NCI-H187 treated with DMSO at 0.1 percent for 48 hours (cell line): ENCODE results near the gene TNFRSF1B.
A peak's percentile ranks its signal among the peaks of the same experiment; 100 is the strongest.
"Not testable (repeated sequence)": the region's sequence is repeated elsewhere in the genome, so short reads cannot be mapped to it uniquely, and the experiment has no call there.

Experiments
- DNase-seq: peaks from one replicate; lab custom pipeline; 2025; lab: John Stamatoyannopoulos, UW

Gene TNFRSF1B

DNA sequence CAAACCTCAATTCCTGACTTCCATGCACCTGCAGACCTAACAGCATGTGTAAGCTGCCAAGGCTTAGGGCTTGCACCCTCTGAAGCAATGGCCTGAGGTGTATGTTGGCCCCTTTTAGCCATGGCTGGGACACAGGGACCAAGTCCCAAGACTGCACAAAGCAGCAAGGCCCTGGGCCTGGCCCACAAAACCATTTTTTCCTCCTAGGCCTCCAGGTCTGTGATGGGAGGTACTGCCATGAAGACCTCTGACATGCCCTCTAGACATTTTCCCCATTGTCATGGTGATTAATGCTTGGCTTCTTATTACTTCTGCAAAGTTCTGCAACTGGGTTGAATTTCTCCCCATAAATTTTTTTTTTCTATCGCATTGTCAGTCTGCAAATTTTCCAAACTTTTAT is 55.9 kb downstream of the TNFRSF1B start:
- not testable (repeated sequence) for DNase-seq

DNA sequence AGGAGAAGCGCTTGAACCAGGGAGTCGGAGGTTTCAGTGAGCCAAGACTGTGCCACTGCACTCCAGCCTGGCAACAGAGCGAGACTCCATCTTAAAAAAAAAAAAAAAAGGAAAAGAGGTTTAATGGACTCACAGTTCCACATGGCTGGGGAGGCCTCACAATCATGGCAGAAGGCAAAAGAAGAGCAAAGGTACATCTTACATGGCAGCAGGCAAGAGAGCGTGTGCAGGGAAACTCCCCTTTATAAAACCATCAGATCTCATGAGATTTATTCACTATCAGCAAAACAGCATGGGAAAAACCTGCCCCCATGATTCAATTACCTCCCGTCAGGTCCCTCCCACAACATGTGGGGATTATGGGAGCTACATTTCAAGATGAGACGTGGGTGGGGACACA is 57.3 kb downstream of the TNFRSF1B start:
- not testable (repeated sequence) for DNase-seq

DNA sequence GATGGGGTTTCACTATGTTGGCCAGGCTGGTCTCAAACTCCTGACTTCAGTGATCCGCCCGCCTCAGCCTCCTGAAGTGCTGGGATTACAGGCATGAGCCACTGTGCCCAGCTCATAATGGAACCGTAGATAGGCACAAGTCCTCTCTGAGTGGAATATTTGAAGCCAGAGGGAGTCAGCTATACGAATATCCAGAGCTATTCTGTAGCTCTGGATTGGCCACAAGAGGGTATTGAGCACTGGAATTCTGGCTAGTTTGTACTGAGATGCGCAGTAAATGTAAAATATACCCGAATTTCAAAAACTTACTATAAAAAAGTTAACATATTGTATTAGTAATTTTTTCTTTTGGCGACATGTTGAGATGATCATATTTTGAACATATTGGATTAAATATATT is 62.2 kb downstream of the TNFRSF1B start:
- no peak for DNase-seq

DNA sequence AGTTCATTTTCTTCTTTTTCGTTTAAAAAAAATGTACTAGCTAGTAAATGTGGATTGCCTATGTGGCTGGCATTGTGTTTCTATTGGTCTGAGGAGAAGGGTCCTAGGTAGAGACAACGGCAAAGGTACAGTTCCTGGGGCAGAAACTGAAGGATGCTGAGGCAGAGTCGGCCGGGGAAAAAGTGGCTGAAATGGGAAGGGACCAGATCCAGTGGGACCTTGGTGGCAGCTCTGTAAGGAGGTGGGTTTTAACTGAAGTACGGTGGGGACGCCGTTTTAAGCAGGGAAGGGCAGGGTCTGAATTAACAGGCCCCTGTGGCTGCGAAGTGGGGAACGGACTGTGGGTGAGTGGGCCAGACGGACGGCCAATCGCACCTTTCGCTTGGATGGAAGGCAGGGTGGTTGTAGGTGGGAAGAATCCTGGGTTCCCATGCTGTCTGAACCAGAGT is 62.6 kb downstream of the TNFRSF1B start:
- DNase-seq: no peak

DNA sequence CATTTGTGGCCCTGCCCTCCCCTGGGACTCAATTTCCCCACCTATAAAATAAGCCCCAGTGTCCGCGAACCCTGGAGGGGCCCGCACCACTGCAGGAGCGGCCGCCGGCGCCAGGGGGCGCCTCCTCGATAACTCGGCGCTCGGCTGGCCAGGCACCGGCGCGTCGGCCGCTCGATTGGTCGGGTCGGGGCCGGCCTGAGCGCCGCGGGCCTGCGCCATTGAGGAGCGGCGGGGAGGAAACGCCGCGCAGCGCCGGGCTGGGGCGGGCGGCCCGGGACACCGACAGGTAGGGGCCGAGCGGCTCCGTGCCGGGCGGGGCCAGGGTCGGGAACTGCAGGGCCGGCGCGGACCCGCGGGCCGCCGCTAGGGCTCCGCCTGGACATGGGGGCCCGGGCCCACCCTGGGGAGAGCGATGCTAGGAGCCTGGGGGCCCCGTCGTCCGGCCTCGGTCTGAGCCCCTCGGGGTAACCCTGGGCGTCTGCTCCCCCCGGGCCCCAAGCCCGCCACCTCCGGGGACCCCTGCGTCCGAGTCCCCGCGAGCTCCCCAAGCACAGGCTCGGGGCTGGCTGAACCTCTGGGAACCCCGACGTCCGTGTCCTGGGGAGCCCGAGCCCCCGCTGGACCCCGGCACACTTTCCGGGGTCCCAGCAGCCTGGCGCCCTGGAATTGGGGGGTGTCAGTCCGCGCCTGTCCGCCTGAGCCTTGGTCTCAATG is 63.2 kb downstream of the TNFRSF1B start, which contains the start of gene VPS13D:
Gene VPS13D, plus strand, starts transcription at position 196 of the 714 bp plus-strand sequence. CDS start 4,237 bp downstream, outside the sequence.
- peak; percentile 11 for DNase-seq

DNA sequence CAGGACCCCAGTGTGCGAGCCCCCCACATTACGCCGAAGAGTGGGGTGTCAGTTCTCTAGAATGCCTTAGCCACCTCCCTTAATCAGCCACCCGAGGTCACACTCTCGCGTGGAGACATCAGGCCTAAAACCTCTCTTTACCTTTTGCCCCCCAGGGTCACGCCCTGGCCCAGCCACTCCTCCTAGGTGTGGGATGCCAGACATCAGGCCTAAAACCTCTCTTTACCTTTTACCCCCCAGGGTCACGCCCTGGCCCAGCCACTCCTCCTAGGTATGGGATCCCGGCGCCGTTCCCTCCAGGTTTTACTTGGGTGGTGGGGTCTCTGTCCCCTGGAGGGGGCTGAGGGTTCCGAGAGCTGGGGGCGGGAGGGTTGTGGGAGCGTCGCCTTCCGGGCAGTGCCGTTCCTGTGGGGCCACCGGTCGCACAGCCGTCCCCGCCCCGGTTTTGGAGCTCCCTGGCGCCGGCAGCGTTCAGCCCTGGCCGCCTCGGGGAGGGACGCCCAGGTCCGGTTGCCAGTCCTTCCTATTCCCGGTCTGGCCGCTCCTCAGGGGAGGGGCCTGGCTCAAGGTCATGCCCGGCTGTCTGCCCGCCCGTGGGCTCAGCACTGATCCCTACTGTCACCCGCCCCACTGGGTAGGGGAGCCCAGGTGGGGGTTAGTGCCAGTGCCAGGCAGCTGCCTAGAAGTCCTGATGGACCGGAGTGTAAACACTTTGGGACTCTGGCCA is 63.9 kb downstream of the TNFRSF1B start:
- no peak for DNase-seq

DNA sequence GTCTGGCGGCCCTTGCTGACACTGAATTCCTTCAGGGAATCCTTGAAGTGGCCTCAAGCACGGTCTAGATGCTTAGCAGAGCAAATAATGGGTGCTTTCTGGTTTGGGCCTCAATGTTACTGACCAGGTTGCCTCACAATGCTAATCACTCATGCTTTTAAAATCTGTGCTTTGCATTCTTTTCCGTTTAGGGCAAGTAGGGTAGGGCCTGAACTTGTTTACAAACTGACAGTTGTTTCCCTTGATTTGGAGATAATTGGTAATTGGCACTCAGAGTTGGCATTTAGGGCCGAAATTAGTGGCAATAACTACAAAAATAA is 64.4 kb downstream of the TNFRSF1B start:
- DNase-seq: no peak

DNA sequence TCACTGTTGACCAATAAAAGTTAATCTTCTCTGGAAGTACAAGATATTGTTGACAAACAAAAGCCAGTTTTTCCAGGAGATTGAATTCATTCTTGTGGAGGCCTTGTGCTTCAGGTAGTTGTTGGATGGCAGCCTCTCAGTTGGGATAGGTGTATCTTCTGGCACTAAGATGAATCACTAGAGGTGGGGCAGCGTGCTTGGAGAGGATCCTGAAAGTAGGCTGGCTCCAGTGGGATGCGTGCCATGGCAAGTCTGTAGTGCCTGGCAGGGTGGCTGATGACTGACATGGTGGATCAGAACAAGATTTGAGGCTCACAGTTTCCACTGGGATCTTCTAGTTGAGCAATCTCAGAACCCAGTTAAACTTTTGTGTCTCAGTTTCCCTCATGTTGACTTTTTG is 65.4 kb downstream of the TNFRSF1B start:
- no peak for DNase-seq

DNA sequence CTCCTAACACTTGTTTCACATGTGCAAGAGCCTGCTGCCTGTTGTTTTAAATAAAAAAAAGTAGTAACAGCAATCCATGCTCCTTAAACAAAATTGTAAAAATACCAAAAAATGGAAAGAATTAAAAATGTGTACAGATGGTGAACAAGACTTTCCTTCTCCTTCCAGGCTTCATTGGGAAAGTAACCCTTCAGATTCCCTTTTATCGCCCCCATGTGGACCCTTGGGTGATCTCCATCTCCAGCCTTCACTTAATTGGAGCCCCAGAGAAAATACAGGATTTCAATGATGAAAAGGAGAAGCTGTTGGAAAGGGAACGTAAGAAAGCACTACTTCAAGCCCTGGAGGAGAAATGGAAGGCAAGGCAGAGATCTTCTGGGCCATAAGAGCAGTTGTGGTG is 77.3 kb downstream of the TNFRSF1B start:
- DNase-seq: no peak

DNA sequence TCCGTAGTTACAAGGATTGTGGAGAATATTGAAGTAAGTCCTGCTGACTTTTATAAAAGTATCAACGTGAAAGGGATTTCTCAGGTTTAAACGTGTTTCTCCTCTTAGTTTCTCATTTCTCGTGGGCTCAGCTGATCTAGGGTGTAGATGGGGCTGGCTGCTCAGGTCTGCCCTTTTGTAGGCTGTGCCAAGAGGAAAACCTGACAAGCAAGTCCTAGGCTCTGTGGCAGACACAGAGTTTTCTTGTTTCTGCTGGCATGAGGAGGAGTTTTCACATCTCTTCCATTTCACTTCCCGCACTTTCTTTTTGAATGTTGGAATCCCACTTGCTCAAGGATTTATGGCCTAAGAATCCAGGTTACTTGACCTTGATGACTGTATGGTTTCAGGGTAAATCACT is 77.8 kb downstream of the TNFRSF1B start:
- no peak for DNase-seq

DNA sequence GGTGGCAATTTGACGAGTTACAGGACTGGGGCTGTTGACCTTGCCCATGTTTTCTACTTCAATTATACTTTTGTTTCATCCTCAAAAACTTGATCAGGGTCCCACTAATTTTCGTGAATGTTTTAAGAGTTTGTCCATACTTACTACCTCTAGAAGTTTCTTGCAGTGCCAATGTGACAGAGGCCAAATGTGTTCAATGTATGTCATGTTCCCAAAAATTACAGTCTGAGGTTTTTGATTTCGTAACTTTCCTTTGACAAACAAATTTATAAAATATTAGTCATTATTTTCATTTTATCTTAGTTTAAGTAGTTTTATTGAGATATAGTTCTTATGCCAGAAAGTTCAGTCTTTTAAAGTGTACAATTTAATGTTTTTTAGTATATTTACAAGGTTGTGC is 78.3 kb downstream of the TNFRSF1B start:
- DNase-seq: no peak

DNA sequence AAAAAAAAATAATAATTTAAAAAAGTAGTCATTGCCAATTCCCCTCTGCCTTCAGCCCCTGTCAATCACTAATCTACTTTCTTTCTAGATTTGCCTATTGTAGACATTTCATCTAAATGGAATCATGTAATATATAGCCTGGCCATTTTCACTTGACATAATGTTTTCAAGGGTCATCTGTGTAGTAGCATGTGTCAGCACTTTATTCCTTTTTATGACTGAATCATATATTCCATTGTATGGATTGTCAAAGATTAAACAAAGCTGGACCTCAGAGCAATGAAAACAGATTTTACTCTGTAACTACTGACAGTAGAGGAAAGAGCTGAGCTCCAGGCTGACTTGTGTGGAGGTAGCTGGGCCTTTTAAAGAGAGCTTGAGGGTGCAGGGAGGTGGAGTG is 78.9 kb downstream of the TNFRSF1B start:
- no peak for DNase-seq

DNA sequence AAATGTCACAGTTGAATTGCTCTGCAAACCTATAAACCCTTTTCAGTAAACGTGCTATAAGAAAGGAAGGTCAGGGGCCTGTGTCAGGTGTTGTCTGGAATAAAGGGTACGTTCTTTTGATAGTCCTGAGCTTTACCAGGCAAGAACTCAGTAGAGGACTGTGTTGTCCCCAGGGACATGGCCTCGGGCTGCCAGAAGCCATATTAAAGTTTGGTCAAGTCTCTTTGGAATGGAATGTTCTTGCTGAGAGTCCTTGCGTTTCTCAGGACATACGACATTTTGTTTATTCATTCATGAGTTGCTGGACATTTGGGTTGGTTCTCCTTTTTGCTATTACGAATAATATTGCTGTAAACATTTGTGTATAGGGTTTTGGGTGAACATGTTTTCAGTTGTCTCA is 79.8 kb downstream of the TNFRSF1B start:
- no peak for DNase-seq

DNA sequence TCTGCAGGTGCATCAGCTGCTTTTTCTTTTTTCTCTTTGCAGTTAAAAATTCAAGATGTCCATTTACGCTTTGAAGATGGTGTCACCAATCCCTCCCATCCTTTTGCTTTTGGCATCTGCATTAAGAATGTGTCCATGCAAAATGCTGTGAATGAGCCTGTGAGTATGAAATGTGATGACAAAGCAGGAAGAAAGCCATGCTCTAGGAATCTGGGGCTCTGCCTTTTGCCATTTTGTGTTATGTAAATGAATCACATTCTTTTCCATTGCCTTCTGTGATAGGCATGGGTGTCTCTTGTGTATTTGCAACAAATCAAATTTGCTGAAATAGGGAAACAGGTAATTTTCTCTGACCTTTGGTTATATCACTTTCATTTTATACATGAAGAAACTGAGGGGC is 82.4 kb downstream of the TNFRSF1B start:
- no peak for DNase-seq

DNA sequence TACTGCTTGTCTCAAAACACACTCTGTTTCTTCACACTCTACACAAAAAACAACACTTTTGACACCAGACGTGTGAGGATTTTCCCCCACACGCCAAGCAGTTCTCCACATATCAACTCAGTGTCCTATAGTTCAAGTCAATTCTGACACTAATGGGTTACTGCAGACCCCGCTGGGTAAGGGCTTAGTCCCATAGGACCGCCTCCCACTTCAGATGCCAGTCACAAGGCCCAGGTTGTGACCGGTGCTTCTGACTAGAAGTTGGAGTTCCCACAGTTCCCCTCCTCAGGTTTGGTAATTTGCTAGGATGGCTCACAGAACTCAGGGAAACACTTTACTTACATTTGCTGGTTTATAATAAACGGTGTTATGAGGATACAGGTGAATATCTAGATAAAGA is 83.0 kb downstream of the TNFRSF1B start:
- no peak for DNase-seq

DNA sequence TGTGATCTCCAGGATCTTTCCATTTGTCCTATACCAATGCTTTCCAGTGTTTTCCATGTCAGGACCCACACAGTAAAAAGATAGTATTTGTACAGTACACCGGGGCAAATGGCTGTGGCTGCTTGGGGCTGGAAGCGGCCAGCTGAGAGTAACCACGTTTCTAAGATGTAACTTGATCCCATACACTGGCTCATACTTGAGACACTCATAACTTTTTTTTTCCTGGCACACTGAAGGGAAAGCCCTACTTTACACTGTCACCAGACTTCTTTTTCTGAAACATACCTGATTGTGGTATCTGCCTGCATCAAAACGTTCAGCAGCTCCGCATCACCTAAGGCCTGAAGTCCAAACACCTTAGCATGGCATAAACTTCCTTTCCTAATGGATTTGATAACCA is 84.7 kb downstream of the TNFRSF1B start:
- DNase-seq: no peak

DNA sequence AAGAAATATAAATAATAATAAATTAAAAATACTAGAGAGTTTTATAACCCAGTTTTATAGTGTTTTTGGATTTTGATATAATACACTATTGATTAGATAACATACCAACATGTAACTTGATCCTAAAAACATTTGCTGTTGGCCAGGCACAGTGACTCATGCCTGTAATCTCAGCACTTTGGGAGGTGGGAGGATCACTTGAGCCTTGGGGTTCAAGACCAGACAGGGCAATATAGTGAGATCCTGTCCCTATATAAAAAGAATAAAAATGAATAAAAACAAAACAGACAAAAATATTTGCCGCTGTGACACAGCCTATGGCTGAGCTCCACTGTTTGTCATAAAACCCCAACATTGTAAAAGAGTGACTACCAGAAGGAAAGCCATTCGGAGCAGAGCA is 89.1 kb downstream of the TNFRSF1B start:
- no peak for DNase-seq

DNA sequence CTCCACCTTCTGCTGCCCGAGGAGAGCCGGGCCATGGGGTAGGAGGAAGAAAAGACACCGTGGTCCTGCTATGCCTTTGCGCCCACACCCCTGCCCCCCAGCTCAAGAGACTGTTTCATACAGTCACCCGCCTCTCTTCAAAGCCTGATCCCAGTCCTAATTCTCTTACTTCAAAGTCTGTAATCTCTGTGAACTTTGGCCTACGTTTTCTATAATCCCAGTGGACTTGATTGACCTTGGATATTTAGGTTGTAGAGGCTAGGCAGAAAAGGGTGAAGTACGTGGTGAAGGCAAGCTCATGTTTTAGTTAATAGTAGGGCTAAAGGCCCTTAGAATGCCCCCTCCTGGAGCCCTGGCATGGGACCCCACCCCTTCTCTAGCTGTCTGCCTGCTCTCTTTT is 91.5 kb downstream of the TNFRSF1B start:
- no peak for DNase-seq
